ENCODE data around the gene MGAT3. TPM values are rescaled to one million over a fixed set of nuclear protein-coding genes. Genes with fewer than 3 reads are reported as not detected.

Gene MGAT3
- total RNA-seq, 1 donor from 2014 or later, result 4.2 TPM

DNA sequence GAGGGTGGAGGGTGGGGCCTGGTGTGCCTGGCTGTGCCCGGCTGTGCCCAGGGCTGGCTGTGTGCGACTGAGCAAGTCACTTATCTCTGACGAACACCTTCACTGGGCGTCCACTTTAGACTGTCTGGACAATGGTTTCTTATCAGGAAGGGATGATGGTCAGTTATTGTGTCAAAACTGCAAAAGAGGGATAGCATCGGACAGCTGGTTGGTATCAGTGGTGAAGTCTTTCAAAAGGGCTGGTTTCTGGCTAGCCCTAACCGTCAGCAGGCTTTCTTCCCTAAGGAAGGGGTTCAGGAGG, 4.1 kb upstream of the MGAT3 start:
- no peak for DNase-seq

DNA sequence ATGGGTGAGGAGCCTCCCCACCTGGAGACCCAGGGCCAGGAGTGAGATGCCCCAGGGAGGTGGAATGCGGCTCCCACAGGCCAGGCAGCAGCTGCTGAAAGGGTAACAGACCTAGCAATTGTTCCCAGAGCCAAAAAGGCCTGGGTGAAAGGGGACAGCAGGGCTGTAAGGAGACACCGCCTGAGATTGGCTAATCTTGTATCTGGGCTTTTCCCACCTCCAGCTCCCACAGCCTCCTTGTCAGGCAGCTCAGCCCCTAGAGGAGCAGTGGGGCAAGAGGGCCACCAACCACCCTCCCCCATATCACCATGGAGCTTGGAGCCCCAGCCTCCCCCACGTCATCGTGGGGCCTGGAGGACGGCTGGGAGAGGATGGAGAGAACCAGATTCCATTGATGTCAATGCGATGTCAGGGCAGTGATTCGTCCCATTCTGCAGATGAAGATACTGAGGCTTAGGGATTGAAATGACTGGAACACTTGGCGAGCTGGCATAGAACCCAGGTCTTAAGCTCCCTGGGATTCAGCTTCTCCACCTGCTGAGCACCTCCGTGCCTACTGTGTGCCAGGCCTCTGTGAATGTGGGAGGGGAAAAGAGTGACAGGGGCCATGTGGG, 2.9 kb upstream of the MGAT3 start:
- DNase-seq, result no peak

DNA sequence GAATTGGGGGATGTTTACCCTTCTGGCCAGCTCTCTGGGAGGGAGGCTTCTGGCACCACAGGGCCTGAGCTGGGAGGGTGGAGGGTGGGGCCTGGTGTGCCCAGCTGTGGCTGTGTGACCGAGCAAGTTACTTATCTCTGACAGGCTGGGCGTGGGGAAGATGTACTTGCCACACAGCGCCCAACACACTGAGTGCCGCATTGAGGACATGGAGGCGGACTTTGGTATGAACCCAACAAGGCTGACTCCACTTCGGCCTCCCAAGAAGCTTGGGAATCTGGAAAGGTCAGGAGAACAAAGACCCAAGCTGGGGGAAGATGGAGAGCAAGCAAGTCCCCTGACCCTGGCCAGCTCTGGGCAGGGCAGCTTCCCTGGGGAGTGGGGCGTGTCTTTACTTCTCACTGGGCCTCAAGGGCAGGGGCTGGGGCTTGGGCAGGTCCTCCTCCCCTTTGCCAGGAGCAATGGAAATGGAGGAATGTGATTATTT, 2.4 kb upstream of the MGAT3 start:
- no peak for DNase-seq

DNA sequence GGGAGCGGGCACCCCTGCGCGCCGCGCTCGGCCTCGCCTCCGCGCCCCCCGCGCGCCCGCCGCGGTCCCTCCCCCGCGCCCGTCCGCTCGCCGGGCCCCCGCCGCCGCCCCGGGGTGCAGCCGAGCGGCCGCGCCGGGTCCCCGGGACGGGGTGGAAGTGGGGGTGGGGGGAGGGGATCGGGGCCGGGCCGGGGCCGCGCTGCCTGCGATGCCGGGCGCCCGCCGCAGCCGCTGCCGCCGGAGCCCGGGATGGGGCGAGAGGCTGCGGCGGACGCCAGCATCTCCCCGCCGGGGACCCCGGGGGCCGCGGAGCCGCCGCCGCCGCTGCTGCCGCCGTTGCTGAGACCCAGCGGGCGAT, 365 bp downstream of the MGAT3 start:
- no peak for DNase-seq

DNA sequence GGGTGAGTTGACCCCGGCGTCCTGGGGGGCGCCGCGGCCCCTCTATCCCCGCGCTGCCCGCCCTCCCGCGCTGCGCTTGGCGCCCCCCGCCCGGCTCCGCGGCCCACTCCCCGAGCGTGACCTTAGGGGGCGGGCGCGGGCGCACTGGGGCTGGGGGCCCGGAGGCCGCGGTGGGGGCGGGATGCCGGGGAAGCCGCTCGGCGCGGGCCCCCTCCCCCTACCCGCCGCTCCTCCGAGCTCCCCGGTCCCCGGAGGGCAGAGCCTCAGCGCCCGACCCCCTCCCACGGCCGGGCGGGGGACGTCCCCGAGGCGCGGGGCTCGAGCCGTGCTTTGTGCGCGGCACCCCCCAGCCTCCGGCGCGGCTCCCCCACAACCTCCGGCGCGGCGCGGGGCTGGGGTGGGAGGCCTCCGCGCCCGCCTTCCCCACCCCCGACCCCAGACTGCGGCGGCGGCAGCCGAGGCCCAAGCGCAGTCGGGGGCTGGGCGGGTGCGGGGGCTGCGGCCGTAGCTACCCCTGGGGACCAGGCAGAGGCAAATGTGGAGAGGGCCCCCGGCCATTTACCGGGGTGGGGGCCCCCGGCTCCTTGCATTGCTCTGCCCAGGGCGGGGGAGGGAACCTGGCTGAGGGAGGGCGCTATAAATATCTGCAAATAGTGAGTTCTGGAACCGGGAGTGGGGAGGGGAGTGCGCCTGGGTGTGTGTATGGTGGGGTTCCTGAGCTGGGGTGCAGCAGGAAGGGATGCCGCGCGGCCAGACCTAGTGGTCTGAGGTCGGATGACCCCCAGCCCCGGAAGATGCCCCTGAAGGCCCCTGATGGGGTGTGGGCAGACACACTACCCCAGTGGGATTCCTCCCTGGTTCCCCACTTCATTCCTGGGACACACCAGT, 988 bp downstream of the MGAT3 start:
- DNase-seq, result no peak

DNA sequence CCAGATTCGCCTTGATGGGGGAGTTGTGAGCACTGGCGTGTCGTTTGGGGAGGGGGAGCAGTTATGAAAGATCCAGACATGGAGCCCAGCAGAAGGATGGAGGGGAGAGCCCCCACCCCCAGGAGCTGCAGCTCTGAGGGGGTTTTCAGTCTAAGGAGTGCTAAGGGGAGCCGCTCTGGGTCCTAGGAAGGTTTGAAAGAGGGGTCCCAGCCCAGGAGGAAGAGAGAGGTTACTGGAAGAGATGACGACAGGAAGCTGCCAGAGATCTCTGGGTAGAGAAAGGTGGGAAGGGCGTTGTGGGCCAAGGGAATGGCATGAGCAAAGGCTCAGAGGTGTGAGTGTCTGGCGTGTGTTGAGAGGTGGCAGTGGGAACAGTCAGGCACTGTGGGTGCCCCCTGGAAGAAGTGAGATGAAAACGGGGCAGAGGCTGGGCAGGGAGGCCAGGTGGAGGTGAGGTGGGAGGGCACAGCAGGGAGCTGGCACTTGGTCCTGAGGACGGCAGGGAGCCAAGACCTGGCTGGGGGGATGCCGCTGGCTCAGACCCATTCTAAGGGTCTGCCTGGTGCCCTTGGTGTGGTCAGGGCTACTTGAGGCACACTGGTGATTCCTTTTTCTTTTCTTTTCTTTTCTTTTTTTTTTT, 1.8 kb downstream of the MGAT3 start:
- DNase-seq, result no peak

DNA sequence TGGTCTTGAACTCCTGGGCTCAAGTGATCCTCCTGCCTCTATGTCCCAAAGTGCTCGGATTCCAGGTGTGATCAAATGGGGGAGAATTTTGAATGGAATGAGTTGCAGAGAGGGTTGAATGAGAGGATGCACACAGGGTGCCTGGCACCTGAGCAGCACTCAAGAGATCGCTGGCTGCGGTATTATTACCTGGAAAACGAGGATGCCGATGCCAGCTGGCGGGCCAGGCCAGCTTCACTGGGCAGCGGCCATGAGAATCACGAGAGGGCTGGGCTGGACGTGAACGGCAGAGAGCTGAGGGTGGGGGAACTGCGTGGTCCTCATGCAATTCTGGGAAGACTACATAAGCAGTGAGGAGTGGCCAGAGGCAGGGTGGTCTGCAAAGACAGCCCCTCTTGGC, 2.9 kb downstream of the MGAT3 start:
- DNase-seq, result no peak

DNA sequence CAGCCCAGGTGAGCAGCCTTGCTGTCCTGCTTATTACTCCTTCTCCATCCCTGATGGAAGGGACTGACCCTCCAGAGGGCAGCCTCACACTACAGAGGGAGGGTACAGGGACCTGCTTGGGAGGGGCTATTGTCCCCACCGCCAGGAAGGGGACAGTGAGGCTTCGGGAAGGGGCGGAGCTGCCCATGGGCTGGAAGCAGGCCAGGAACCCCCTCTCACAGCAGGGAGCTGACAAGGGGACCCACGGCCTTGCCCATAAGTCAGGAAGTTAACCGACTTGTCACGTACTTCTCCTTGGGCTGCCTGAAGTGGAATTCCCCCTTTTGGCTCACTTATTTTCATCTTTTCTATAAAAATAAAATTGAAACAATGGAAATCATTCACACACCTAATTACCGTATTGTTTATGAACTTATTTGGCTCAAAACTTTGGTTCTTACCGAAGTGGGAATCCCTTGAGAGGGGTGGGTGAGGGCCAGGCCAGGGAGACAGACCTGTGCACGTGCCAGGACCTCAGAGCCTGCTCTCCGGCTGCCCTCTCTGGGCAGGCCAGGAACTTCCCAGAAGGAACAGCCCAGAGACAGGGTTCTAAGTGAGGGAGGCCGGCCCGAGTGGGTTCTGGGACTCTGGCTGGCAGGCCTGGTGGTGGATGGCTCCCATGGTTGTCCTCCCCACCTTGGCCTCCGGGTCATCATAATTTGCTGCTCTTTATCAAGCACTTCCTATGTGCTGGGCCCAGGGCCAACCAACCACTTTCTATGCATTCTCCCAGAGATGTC, 5.8 kb downstream of the MGAT3 start:
- DNase-seq, result no peak

DNA sequence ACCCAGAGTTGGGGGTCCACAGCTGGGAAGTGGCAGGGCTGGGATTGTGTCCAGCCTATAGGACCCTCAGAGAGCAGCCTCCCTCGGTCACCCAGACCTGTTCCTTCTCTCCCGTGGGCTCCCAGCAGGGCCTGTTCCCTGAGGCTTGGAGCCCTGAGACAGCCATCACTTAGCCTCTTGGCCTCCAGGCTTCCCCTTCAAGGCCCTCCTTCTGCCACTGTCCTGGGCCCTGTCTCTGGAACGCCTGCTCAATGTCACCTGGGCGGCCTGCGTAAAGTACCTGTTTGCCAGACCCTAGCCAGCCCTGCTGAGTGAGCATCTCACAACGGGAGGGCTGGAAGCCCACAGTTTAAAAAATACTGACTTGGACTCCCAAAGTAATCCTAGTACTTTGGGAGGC, 6.5 kb downstream of the MGAT3 start:
- no peak for DNase-seq

DNA sequence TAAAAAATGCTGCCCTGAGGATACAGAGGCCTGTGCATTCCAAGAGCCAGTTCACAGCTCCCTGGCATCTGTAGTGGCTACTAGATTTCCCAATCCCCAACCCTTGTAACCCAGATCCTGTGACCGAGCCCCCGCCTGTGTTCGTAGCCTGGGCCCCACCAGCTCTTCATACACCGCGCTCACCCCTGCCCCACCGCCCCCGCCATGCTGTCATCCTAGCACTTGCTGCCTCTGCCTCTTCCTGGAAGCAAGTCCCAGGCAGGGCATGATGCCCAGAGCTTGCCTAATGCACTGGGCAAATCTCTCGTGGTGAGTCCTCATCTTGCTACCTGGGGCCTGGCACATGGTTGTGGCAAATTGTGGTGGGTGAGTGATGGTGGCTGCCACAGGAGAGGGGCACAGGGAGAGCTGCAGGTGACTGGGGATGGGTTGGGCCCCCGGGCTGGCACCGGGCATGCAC, 7.1 kb downstream of the MGAT3 start:
- no peak for DNase-seq

DNA sequence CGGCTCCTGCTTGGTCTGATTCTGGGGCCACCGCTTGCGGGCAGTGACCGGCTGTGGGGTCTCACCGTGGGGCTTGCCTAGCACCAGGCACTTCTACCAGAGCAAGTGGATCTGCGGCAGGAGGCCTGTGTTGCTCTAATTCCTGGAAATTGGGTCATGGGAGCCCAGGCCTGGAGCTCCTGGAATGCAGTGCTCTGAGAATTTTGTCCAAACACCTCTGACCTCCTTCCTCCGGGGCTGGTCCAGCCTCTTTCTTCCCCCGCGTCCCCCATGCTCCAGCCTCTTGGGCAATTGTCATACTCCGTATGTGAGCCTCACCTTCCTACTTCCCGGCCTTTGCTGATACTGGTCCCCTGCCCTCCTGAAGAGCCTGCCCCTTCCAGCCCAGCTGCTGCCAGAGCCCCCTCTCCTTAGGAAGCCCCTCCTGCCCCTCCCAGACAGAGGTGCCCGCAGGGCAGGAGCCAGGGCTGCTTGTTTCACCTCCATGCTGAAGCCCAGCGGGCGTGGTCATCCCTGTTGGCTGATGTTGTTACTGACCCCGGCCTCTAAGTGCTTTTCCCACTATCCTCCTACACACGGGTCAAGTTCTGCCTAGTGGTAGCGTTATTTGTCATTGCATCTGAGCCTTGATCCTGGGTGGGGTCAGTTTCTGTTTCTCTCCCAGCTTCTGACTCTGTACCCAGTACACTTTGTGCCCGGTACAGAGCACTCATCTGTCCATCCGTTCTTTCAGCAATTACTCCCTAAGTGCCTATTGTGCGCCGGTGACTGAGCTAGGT, 9.6 kb downstream of the MGAT3 start:
- no peak for DNase-seq

DNA sequence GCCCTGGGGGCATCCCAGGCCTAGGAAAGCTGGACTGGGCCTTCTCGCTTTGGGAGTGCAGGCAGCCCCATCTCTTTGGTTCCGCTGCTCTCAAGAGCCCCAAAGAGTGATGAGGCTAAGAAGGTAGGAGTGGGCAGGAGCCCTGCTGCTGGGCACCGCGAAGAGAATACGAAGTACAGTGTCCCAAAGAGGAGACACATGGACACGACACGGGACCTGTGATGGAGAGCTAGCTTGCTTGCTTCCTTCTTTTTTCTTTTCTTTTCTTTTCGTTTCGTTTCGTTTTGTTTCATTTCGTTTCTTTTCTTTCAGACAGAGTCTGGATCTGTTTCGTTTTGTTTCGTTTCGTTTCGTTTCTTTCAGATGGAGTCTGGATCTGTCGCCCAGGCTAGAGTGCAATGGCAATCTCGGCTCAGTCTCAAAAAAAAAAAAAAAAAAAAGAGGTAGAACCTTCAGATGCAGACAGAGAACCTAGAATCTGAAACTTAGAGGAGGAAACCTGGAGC, 10.6 kb downstream of the MGAT3 start:
- no peak for DNase-seq

DNA sequence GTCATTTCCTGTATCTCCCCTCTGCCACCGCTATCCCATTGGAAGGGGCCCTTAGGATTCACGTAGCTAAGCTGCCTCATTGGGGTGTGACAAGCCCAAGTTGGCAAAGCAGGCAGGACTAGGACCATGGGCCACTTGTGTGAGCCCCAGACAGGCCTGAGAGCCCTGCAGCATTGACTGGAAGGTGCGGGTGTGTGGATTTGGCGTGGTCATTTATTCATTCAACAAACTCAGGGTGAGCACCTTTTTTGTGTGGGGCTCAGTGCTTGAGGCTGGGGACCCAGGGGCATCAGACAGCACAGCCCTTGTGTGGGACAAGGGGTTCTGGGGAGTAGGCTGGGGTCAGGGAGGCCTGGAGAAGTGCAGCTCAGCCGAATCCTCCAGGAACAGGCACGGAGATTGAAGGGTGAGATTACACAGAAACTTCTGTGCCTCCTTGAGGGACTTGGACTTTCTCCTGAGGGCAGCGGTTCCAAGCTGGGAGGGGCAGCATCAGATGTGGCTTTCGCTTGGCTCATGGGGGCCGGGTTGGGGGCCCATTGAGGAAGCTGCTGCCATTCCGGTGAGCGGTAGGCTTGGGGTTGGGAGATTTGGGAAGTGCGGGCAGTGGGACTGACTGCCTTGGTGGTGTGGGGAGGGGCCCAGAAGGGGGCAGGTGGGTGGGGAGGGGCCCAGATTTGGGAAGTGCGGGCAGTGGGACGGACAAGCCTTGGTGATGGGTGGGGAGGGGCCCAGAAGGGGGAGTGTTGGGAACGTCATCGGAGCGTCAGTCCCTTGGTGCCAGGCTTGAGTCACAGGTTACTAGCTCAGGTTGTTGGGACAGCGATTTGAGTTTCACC, 11.9 kb downstream of the MGAT3 start:
- no peak for DNase-seq

DNA sequence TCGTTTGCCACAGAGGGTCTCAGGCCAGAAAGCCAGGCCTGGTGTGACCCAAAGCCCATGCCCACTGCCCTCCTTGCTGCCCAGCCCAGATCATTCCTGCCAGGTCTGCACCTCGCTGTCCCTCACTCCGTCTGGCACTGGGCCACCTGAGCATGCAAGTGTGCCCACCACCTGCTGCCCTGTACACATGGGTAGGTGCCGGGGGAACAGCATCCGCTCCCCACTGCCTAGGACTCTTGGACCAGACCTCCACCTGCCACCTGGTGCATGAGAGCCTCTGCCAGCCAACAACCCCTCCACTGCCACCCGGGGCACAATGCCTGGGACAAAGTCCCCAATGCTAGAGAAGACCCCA, 12.5 kb downstream of the MGAT3 start:
- no peak for DNase-seq

DNA sequence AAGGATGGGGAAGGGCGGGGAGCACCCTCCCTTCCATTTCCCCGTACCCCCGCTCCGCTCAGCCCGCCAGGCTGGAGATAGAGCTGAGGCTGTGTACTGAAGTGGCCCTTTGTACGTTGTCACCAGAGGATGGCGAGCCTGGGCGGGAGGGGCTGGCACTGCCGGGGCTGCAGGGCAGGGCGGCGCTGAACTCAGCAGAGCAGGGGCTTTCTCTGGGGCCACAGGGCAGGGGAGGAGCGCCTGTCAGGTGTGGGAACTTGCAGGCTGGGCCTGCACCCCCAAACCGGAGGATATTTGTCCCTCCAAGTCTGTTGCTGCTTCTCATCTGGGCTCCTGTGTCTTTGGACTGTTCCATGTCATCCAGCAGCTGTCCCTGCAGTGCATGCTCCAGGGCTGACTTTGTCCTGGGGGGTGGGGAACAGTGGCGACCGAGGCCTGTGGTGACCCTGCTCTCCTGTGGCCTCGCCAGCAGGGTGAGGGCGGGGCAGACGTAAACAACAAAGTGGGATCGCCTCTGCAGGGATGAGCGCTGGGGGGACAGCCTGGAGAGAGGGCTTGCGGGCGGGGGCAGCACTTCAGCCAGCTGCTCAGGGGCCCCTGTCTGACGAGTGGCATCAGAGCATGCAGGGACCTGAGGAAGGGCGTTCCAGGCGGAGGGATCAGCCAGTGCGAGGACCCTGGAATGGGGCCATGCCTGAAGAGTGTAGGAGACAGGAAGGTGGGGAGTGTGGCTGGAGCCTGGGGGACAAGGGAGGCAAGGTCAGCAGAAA, 13.1 kb downstream of the MGAT3 start:
- DNase-seq, result no peak

DNA sequence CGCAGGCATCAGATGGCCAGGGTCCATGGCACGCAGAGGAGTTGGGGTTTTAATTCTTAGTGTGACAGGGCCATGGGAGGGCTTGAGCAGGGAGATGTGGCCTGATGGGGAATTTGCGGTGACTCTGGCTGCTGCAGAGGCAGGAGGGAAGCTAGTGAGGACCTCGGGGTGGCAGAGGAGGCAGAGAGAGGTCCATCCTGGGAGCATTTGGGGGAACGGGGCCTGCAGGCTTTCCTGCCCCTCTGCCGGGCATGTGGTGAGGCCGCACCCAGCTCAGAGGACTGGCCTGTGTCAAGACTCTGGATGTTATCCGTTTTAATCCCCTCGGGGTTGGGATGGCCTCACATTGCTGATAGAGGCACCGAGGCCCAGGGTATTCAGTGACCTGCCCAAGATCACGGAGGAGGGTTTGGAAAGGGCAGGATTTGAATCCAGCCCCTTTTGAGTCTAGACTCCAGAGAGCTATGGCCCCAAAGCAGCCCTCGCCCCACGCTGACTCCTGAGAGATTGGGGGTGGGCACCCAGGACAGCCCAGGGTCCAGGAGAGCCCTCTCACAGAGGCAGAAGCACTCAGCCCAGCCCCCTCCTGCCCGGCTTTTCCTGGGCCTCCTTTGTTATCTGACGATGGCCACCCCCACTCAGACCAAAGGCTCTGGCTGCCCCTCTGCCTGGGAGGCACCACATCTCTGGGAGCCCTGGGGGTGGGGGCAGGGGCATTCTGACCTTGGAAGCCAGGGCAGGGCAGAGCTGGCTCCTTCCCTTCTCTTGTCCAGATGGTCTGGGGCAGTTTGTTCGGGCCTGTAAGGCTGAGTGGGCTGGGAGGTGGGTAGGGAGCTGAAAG, 13.9 kb downstream of the MGAT3 start:
- no peak for DNase-seq

DNA sequence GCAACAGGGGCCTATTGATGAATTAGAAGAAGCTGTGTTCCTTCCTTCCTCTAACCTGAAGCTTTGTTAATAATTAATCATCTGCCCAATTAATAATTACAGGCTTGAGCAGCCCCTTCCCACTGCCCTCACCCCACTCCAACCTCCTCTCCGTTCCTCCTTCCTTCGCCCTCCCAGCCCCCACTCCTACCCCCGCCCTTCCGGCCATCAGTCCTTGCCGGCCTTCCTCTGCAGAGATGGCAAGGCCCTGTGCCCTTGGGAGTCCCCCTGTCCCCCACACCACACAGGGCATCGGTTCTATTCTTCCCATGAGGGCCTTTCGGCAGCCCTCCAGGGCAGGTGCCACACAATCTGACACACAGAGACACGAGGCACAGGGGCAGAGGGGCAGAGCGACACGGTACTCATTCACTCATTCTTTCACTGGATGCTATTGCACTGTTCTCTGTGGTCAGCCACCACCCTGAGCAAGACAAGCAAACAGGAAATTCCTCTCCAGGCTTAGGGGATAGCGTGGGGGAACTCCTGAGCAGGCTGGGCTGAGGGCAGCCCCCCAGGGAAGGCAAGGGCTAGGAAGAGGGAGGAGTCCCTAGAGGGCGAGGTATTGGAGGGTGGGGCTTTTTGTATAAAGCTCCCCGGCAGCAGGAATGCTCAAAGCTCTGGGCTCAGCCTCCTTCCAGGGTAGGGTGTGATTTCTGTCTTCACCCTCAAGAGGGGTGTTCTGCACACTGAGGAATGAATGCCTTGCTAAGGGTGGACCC, 14.7 kb downstream of the MGAT3 start:
- no peak for DNase-seq

Measured in skin of body (tissue), 2 donors.